ENCODE results near the gene AGTRAP.

The AGTRAP gene

GRCh38 chr1:11701551-11701961 is 34.4 kb upstream of the AGTRAP start:
- no peak overlapping the region for H3K4me3 ChIP-seq (ENCODE audit: low read depth, low read length)
- no peak for DNase-seq (ENCODE audit: low read depth)
- no peak for TF ChIP-seq CTCF (IDR thresholded peaks at IDR 0.05; ENCODE audit: control insufficient read depth, extremely low read depth, insufficient read depth)

- no peak for TF ChIP-seq CTCF (IDR thresholded peaks at IDR 0.05; ENCODE audit: control insufficient read depth, extremely low read depth, insufficient read depth)
- DNase-seq (ENCODE audit: low read depth), result no peak
- no peak overlapping the region for H3K4me3 ChIP-seq (ENCODE audit: low read depth, low read length)
These were observed 33.7 kb upstream of the AGTRAP start for GRCh38 chr1:11701981-11702803.

- no peak for DNase-seq (ENCODE audit: low read depth)
- no peak for TF ChIP-seq CTCF (IDR thresholded peaks at IDR 0.05; ENCODE audit: control insufficient read depth, extremely low read depth, insufficient read depth)
- no peak overlapping the region for H3K4me3 ChIP-seq (ENCODE audit: low read depth, low read length)
These were observed 32.4 kb upstream of the AGTRAP start for GRCh38 chr1:11703357-11704193.

- no peak overlapping the region for H3K4me3 ChIP-seq (ENCODE audit: low read depth, low read length)
- no peak for DNase-seq (ENCODE audit: low read depth)
- TF ChIP-seq CTCF (IDR thresholded peaks at IDR 0.05; ENCODE audit: control insufficient read depth, extremely low read depth, insufficient read depth), result no peak
These were observed 31.8 kb upstream of the AGTRAP start for GRCh38 chr1:11704194-11704529.

- no peak for DNase-seq (ENCODE audit: low read depth)
- H3K4me3 ChIP-seq (ENCODE audit: low read depth, low read length), result no peak overlapping the region
- no peak for TF ChIP-seq CTCF (IDR thresholded peaks at IDR 0.05; ENCODE audit: control insufficient read depth, extremely low read depth, insufficient read depth)
These were observed 31.1 kb upstream of the AGTRAP start for GRCh38 chr1:11704691-11705475.

- DNase-seq (ENCODE audit: low read depth), result no peak
- H3K4me3 ChIP-seq (ENCODE audit: low read depth, low read length), result no peak overlapping the region
These were observed 30.3 kb upstream of the AGTRAP start for GRCh38 chr1:11705596-11705995.

More at GRCh38 chr1:11705596-11705995, 30.3 kb upstream of the AGTRAP start:
- no peak for TF ChIP-seq CTCF (IDR thresholded peaks at IDR 0.05; ENCODE audit: control insufficient read depth, extremely low read depth, insufficient read depth)
